HG03064 (cell line): ENCODE data around the gene DCUN1D2.

ENCODE experiments used
- ATAC-seq: cut with Tn5 transposase; IDR thresholded peaks from one replicate; pipeline ENCODE4 v1.9.1; 2021; ENCODE audit warnings: low read depth; ENCODE audit not compliant: unreplicated experiment

Gene DCUN1D2

GRCh38 chr13:113520571-113520970, 30.1 kb upstream of the DCUN1D2 start:
- ATAC-seq: no peak

GRCh38 chr13:113519556-113519955, 29.0 kb upstream of the DCUN1D2 start:
- no peak for ATAC-seq

GRCh38 chr13:113518076-113518803, 27.7 kb upstream of the DCUN1D2 start:
- ATAC-seq: no peak

GRCh38 chr13:113514847-113515246, 24.3 kb upstream of the DCUN1D2 start:
- no peak for ATAC-seq

GRCh38 chr13:113513761-113514160, 23.2 kb upstream of the DCUN1D2 start:
- no peak for ATAC-seq

- no peak for ATAC-seq
Observed at GRCh38 chr13:113511361-113511760, 20.9 kb upstream of the DCUN1D2 start.

- ATAC-seq: no peak
Observed at GRCh38 chr13:113510871-113511270, 20.4 kb upstream of the DCUN1D2 start.

GRCh38 chr13:113509989-113510388, 19.5 kb upstream of the DCUN1D2 start:
- no peak for ATAC-seq

GRCh38 chr13:113508521-113509254, 18.2 kb upstream of the DCUN1D2 start:
- no peak for ATAC-seq

- ATAC-seq: no peak
Observed at GRCh38 chr13:113507505-113508345, 17.2 kb upstream of the DCUN1D2 start.

- ATAC-seq: no peak
Observed at GRCh38 chr13:113506871-113507388, 16.4 kb upstream of the DCUN1D2 start.

GRCh38 chr13:113506025-113506685, 15.6 kb upstream of the DCUN1D2 start:
- ATAC-seq: no peak

GRCh38 chr13:113502686-113503085, 12.2 kb upstream of the DCUN1D2 start:
- ATAC-seq: no peak

- ATAC-seq: no peak
Observed at GRCh38 chr13:113500530-113501265, 10.2 kb upstream of the DCUN1D2 start.

- ATAC-seq: no peak
Observed at GRCh38 chr13:113499936-113500335, 9.4 kb upstream of the DCUN1D2 start.

GRCh38 chr13:113498905-113499304, 8.4 kb upstream of the DCUN1D2 start:
- no peak for ATAC-seq

GRCh38 chr13:113497217-113497616, 6.7 kb upstream of the DCUN1D2 start:
- no peak for ATAC-seq

GRCh38 chr13:113495494-113496210, 5.1 kb upstream of the DCUN1D2 start:
- no peak for ATAC-seq

GRCh38 chr13:113493315-113493951, 2.9 kb upstream of the DCUN1D2 start:
- no peak for ATAC-seq
